Measurements from ENCODE around the gene MED12L.

The MED12L gene

DNA sequence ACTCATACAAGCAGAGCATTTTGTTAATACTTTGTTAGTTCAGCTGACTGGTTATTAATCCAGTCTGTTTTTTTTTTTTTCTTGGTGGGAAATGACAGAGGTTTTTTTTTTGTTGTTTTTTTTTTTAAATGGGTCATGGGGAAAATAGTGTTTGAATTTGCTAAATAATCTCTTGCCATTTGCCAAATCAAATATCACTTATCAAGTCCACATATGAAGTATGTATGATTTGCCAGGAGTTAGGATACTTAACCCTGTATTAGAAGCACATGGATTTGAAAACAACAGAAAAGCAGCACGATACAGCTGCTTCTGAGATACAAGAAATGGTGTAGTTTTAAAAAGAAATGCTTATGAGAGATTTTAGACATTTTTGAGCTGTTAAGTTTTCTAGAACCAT lies 171.3 kb downstream of the MED12L start:
- no peak overlapping the region for H3K4me3 ChIP-seq (replicated peaks; ENCODE audit: insufficient read depth, low read length)
- H3K27ac ChIP-seq (replicated peaks), result no peak overlapping the region
- H3K27me3 ChIP-seq (ENCODE audit: insufficient read depth, poor library complexity, severe bottlenecking), result no peaks in the 10 kb centered on the region
- DNase-seq (ENCODE audit: low read depth in 1 of 2, low spot score in 1 of 2), result no peak
- no peak for TF ChIP-seq SPI1 (IDR thresholded peaks at IDR 0.05; ENCODE audit: borderline replicate concordance, low read depth)
- TF ChIP-seq GABPA (IDR thresholded peaks at IDR 0.05; ENCODE audit: low read depth), result no peak
- TF ChIP-seq, protein P1, sequence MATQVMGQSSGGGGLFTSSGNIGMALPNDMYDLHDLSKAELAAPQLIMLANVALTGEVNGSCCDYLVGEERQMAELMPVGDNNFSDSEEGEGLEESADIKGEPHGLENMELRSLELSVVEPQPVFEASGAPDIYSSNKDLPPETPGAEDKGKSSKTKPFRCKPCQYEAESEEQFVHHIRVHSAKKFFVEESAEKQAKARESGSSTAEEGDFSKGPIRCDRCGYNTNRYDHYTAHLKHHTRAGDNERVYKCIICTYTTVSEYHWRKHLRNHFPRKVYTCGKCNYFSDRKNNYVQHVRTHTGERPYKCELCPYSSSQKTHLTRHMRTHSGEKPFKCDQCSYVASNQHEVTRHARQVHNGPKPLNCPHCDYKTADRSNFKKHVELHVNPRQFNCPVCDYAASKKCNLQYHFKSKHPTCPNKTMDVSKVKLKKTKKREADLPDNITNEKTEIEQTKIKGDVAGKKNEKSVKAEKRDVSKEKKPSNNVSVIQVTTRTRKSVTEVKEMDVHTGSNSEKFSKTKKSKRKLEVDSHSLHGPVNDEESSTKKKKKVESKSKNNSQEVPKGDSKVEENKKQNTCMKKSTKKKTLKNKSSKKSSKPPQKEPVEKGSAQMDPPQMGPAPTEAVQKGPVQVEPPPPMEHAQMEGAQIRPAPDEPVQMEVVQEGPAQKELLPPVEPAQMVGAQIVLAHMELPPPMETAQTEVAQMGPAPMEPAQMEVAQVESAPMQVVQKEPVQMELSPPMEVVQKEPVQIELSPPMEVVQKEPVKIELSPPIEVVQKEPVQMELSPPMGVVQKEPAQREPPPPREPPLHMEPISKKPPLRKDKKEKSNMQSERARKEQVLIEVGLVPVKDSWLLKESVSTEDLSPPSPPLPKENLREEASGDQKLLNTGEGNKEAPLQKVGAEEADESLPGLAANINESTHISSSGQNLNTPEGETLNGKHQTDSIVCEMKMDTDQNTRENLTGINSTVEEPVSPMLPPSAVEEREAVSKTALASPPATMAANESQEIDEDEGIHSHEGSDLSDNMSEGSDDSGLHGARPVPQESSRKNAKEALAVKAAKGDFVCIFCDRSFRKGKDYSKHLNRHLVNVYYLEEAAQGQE (IDR thresholded peaks at IDR 0.05; ENCODE audit: insufficient replicate concordance, low read depth), result no peak
- TF ChIP-seq POLR2AphosphoS5 (IDR thresholded peaks at IDR 0.05; ENCODE audit: low read depth), result no peak
- TF ChIP-seq, protein P2, sequence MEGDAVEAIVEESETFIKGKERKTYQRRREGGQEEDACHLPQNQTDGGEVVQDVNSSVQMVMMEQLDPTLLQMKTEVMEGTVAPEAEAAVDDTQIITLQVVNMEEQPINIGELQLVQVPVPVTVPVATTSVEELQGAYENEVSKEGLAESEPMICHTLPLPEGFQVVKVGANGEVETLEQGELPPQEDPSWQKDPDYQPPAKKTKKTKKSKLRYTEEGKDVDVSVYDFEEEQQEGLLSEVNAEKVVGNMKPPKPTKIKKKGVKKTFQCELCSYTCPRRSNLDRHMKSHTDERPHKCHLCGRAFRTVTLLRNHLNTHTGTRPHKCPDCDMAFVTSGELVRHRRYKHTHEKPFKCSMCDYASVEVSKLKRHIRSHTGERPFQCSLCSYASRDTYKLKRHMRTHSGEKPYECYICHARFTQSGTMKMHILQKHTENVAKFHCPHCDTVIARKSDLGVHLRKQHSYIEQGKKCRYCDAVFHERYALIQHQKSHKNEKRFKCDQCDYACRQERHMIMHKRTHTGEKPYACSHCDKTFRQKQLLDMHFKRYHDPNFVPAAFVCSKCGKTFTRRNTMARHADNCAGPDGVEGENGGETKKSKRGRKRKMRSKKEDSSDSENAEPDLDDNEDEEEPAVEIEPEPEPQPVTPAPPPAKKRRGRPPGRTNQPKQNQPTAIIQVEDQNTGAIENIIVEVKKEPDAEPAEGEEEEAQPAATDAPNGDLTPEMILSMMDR (IDR thresholded peaks at IDR 0.05; ENCODE audit: insufficient read depth, low read length), result no peak

DNA sequence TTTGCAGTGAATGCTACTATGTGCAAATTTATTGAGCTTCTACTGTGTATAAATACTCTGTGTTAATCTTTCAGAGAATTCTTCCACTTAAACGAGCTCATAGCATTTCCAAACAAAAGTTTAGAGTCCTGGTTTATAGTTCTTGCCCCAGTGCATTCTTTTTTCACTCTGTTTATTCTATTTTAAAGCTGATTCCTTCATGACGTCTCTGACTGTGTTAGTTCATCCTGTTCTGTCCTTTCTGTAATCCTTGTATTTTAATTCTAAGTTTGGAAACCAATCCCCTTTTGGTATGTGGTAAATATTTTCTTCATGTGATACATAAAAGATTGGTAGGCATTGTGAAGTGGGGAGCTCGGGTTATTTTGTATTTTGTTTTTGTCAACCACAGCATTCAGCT lies 174.2 kb downstream of the MED12L start:
- H3K27me3 ChIP-seq (ENCODE audit: insufficient read depth, poor library complexity, severe bottlenecking), result no peaks in the 10 kb centered on the region
- H3K27ac ChIP-seq (replicated peaks), result no peak overlapping the region
- DNase-seq (ENCODE audit: low read depth in 1 of 2, low spot score in 1 of 2), result no peak
- H3K4me3 ChIP-seq (replicated peaks; ENCODE audit: insufficient read depth, low read length), result no peak overlapping the region
- TF ChIP-seq, protein P2 (IDR thresholded peaks at IDR 0.05; ENCODE audit: insufficient read depth, low read length), result no peak
- TF ChIP-seq, protein P1 (IDR thresholded peaks at IDR 0.05; ENCODE audit: insufficient replicate concordance, low read depth), result no peak
- TF ChIP-seq POLR2AphosphoS5 (IDR thresholded peaks at IDR 0.05; ENCODE audit: low read depth), result no peak
- no peak for TF ChIP-seq SPI1 (IDR thresholded peaks at IDR 0.05; ENCODE audit: borderline replicate concordance, low read depth)
- no peak for TF ChIP-seq GABPA (IDR thresholded peaks at IDR 0.05; ENCODE audit: low read depth)

DNA sequence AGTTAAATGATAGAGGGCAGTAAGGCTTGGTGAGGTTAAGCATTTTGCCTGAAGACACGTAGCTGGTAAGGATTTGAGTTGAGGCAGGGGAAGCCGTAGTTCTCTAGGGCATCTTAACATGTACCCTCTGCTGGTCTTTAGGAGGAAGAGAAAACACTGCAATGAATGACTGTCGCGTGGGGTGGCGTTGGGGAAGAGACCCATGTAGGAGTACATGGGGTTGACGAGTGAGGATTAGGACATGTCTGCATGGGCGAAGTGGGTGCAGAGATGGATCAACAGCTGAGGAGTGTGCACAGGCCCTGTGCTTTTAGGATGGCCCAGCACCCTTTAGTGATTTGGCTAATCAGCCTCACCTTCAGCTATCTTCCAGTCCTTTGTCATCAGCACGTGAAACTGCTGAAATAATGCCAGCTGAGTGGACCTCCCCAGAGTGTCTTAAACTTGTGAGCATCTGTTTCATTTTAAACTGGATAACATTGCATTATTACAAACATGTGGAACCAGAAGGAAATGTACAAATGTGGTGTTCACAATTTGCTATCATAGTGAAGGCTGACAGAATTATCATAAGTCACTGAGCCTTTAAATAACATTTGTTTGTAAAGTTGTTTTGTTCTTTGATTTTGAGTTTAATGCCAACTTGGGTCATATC lies 177.5 kb downstream of the MED12L start:
- DNase-seq (ENCODE audit: low read depth in 1 of 2, low spot score in 1 of 2), result no peak
- no peaks in the 10 kb centered on the region for H3K27me3 ChIP-seq (ENCODE audit: insufficient read depth, poor library complexity, severe bottlenecking)
- no peak overlapping the region for H3K27ac ChIP-seq (replicated peaks)
- H3K4me3 ChIP-seq (replicated peaks; ENCODE audit: insufficient read depth, low read length), result no peak overlapping the region
- TF ChIP-seq, protein P2 (IDR thresholded peaks at IDR 0.05; ENCODE audit: insufficient read depth, low read length), result no peak
- TF ChIP-seq POLR2AphosphoS5 (IDR thresholded peaks at IDR 0.05; ENCODE audit: low read depth) (no peak), GABPA (IDR thresholded peaks at IDR 0.05; ENCODE audit: low read depth) (no peak), SPI1 (IDR thresholded peaks at IDR 0.05; ENCODE audit: borderline replicate concordance, low read depth) (no peak)
- TF ChIP-seq, protein P1 (IDR thresholded peaks at IDR 0.05; ENCODE audit: insufficient replicate concordance, low read depth), result no peak
